GM12878 (cell line): Measurements from ENCODE around the gene FABP6. TPM values are rescaled to one million over a fixed set of nuclear protein-coding genes. Genes with fewer than 3 reads are reported as not detected.

Experiments used
- ATAC-seq: fragments of 200-7000 bp; cut with Tn5 transposase; 3 replicates; pipeline ENCODE4 v1.9.1; 2020; ENCODE audit warnings: mild to moderate bottlenecking, moderate library complexity
- BruUV-seq: library from RNA; stranded (reverse); fragments of 400-500 nt; replicated peaks from 2 replicates; lab custom pipeline; 2021; lab: Mats Ljungman, UMichigan
- CTCF ChIA-PET: fragments of 300-600 bp; sonication (Branson Sonifier 250); formaldehyde crosslinking; extraction: SDS; loops from one replicate; lab custom pipeline; 2021; ENCODE audit warnings: inconsistent platforms; lab: Yijun Ruan, JAX
- POLR2A ChIA-PET: fragments of 350-600 bp; formaldehyde crosslinking; extraction: SDS; loops from one replicate; lab custom pipeline; 2021; ENCODE audit warnings: inconsistent platforms; lab: Charles Lee
- RAD21 ChIA-PET: fragments of 300-600 bp; sonication (Branson Sonifier 250); formaldehyde crosslinking; loops from one replicate; lab custom pipeline; 2023; ENCODE audit warnings: antibody characterized with exemption; ENCODE audit not compliant: unreplicated experiment; lab: Charles Lee
- SMC1A ChIA-PET: fragments of 300-600 bp; sonication (Branson Sonifier 250); formaldehyde crosslinking; loops from one replicate; lab custom pipeline; 2023; ENCODE audit not compliant: unreplicated experiment, uncharacterized antibody; lab: Charles Lee
- DNase-seq: peaks from one replicate; pipeline ENCODE4 v3.0.0-alpha.2; 2011; ENCODE audit warnings: low read depth, low spot score
- FAIRE-seq: peaks from 3 replicates; lab custom pipeline; 2011; peaks lifted over from hg19 to GRCh38; lab: Jason Lieb, UNC
- H2AFZ ChIP-seq: 2 replicates; pipeline ENCODE4 v1.6.0; 2011; ENCODE audit warnings: low read depth, low read length, control low read depth; ENCODE audit not compliant: control insufficient read depth
- H3K27ac ChIP-seq: 2 replicates; pipeline ENCODE4 v1.5.1; 2011; ENCODE audit warnings: control low read depth; ENCODE audit not compliant: control insufficient read depth, insufficient read depth
- H3K27me3 ChIP-seq, 2 experiments: replicated peaks in 1 of 2; 2 replicates each; pipeline versions ENCODE4 v1.6.0 to v1.6.1; 2011; ENCODE audit warnings: low read length in 1 of 2; ENCODE audit not compliant: control insufficient read depth in 2 of 2, insufficient read depth in 2 of 2
- H3K36me3 ChIP-seq, 2 experiments: 2 replicates each; pipeline ENCODE4 v1.5.1; 2011; ENCODE audit warnings: low read length in 1 of 2; ENCODE audit not compliant: control insufficient read depth in 2 of 2, insufficient read depth in 2 of 2
- H3K4me1 ChIP-seq: 2 replicates; pipeline ENCODE4 v1.6.1; 2011; ENCODE audit warnings: mild to moderate bottlenecking, low read length, moderate library complexity, mixed read lengths; ENCODE audit not compliant: control insufficient read depth, insufficient read depth
- H3K4me2 ChIP-seq: 2 replicates; pipeline ENCODE4 v1.6.0; 2011; ENCODE audit warnings: control low read depth; ENCODE audit not compliant: control insufficient read depth, insufficient read depth
- H3K4me3 ChIP-seq: fragments of 200-600 bp; sonication (generic); 2 replicates; pipeline ENCODE4 v1.5.1; 2016
- H3K79me2 ChIP-seq: 2 replicates; pipeline ENCODE4 v1.6.0; 2011; ENCODE audit warnings: low read length; ENCODE audit not compliant: control insufficient read depth, insufficient read depth
- H3K9ac ChIP-seq: 2 replicates; pipeline ENCODE4 v1.8.0; 2011; ENCODE audit warnings: low read length, control low read depth, mixed read lengths; ENCODE audit not compliant: control insufficient read depth, insufficient read depth
- H3K9me3 ChIP-seq: replicated peaks from 3 replicates; pipeline ENCODE4 v1.5.1; 2011; ENCODE audit warnings: mild to moderate bottlenecking, low read length; ENCODE audit not compliant: control insufficient read depth, insufficient read depth
- H4K20me1 ChIP-seq: 2 replicates; pipeline ENCODE4 v1.6.0; 2011; ENCODE audit not compliant: control insufficient read depth, insufficient read depth
- ATF3 ChIP-seq: IDR thresholded peaks from 2 replicates; pipeline ENCODE4 v1.6.1; 2011; ENCODE audit warnings: low read depth, mild to moderate bottlenecking, low read length, moderate library complexity, borderline replicate concordance; ENCODE audit errors: extremely low read depth
- CBX3 ChIP-seq: fragments of 200-600 bp; sonication (generic); IDR thresholded peaks from 2 replicates; pipeline ENCODE4 v1.6.1; 2016; ENCODE audit warnings: low read depth, borderline replicate concordance
- CBX5 ChIP-seq: sonication (generic); IDR thresholded peaks from 2 replicates; pipeline ENCODE4 v1.6.1; 2016; ENCODE audit warnings: low read depth, moderate library complexity, mild to moderate bottlenecking, inconsistent platforms
- E2F4 ChIP-seq: IDR thresholded peaks from 2 replicates; pipeline ENCODE4 v1.6.1; 2012; ENCODE audit warnings: low read depth, low read length, improper control_type of control experiment
- IRF4 ChIP-seq: IDR thresholded peaks from 2 replicates; pipeline ENCODE4 v1.6.1; 2011; ENCODE audit warnings: low read depth, low read length
- JUND ChIP-seq: IDR thresholded peaks from 2 replicates; pipeline ENCODE4 v1.6.1; 2012; ENCODE audit warnings: low read depth, mild to moderate bottlenecking, low read length, improper control_type of control experiment, moderate library complexity
- KLF5 ChIP-seq: fragments of 450-650 bp; IDR thresholded peaks from 2 replicates; pipeline ENCODE4 v1.6.1; 2014; ENCODE audit warnings: mild to moderate bottlenecking; ENCODE audit not compliant: partially characterized antibody
- MTA2 ChIP-seq: fragments of 450-650 bp; IDR thresholded peaks from 2 replicates; pipeline ENCODE4 v1.6.1; 2016; ENCODE audit warnings: low read depth, mild to moderate bottlenecking, moderate library complexity
- PAX5 ChIP-seq: IDR thresholded peaks from 2 replicates; pipeline ENCODE4 v1.6.1; 2011; ENCODE audit warnings: low read depth, low read length, borderline replicate concordance
- PBX3 ChIP-seq: IDR thresholded peaks from 2 replicates; pipeline ENCODE4 v1.6.1; 2011; ENCODE audit warnings: mild to moderate bottlenecking, low read depth, low read length, moderate library complexity; ENCODE audit not compliant: insufficient replicate concordance
- RUNX3 ChIP-seq: IDR thresholded peaks from 2 replicates; pipeline ENCODE4 v1.6.1; 2012; ENCODE audit warnings: low read length, inconsistent platforms
- SRF ChIP-seq, 2 experiments: IDR thresholded peaks; 2 replicates each; pipeline ENCODE4 v1.6.1; 2011; ENCODE audit warnings: low read depth in 2 of 2, low read length in 2 of 2, mild to moderate bottlenecking in 1 of 2, moderate library complexity in 1 of 2
- TAF1 ChIP-seq: IDR thresholded peaks from 2 replicates; pipeline ENCODE4 v1.6.1; 2011; ENCODE audit warnings: mild to moderate bottlenecking, low read depth, low read length, borderline replicate concordance
- TCF12 ChIP-seq: IDR thresholded peaks from 2 replicates; pipeline ENCODE4 v1.6.1; 2011; ENCODE audit warnings: low read depth, mild to moderate bottlenecking, low read length
- YY1 ChIP-seq: IDR thresholded peaks from 2 replicates; pipeline ENCODE4 v1.6.1; 2011; ENCODE audit warnings: low read depth, mild to moderate bottlenecking, low read length
- ZNF207 ChIP-seq: fragments of 450-650 bp; IDR thresholded peaks from 2 replicates; pipeline ENCODE4 v1.6.1; 2014; ENCODE audit warnings: antibody characterized with exemption, mild to moderate bottlenecking, borderline replicate concordance
- WGBS: methylation state at CpG from one replicate; pipeline ENCODE4 v1.1.6; 2016; ENCODE audit warnings: low lambda C conversion rate; ENCODE audit not compliant: insufficient replicate concordance, insufficient coverage; ENCODE audit errors: missing lambda C conversion rate; 5-methylcytosine and 5-hydroxymethylcytosine counted together
- in situ Hi-C: fragments of 300-500 bp; cut with MboI; formaldehyde crosslinking; loops from 9 replicates; pipeline ENCODE4 v1.14.3; 2018; ENCODE audit warnings: mixed read lengths
- intact Hi-C: fragments of 100-400 bp; cut with micrococcal nuclease; formaldehyde crosslinking; loops from one replicate; pipeline ENCODE4 v1.14.2; 2022; ENCODE audit not compliant: unreplicated experiment
- polyA plus RNA-seq, 11 experiments: library from polyadenylated mRNA; depleted of rRNA in 4 of 11; unstranded in 6 of 11; stranded (reverse) in 5 of 11; fragments of >200 nt; fragmentation: Nextera tagmentation in 4 of 11; fragmentation: Illumina TruSeq in 1 of 11; extraction: Ambion mirVana in 4 of 11; extraction: Trizol in 1 of 11; gene quantifications; 1 replicate in 1 of 11; 2 replicates in 10 of 11; pipeline versions ENCODE4 v1.2.1 to v1.2.3, GENCODE V29; 2011 to 2016; ENCODE audit warnings: inconsistent platforms in 2 of 11, missing spikeins in 2 of 11, low read depth in 1 of 11
- total RNA-seq, 4 experiments: library from RNA; depleted of rRNA in 3 of 4; stranded (reverse); fragments of >200 nt in 3 of 4; fragmentation: Illumina TruSeq in 1 of 4; extraction: Trizol in 1 of 4; gene quantifications; 2 replicates each; pipeline versions ENCODE4 v1.2.1 to v1.2.3, GENCODE V29; 2013 to 2021

The FABP6 gene
- total and polyA plus RNA-seq, 10 of the 15 experiments (the other 5 are each of a cell fraction or from before 2014, with no cell fraction given) = 0.66 to 8.1 (median 2.4) TPM

- SMC1A ChIA-PET = no interaction called here
- Histone ChIP-seq H3K27me3 (no peaks in the 10 kb centered on the region; a peak in 1 of 4 replicates), H3K4me1 (no peaks in the 10 kb centered on the region), H2AFZ (no peak overlapping the region), H4K20me1 (no peaks in the 10 kb centered on the region), H3K9me3 (no peaks in the 10 kb centered on the region), H3K36me3 (no peaks in the 10 kb centered on the region), H3K4me2 (no peak overlapping the region), H3K79me2 (no peaks in the 10 kb centered on the region), H3K9ac (no peak overlapping the region), H3K4me3 (no peak overlapping the region), H3K27ac (no peak overlapping the region)
- TF ChIP-seq PAX5 (no peak), IRF4 (no peak), CBX3 (no peak), MTA2 (no peak), ZNF207 (no peak), SRF (IDR thresholded peaks at IDR 0.05; ENCODE audit: low read depth in 2 of 2, low read length in 2 of 2) (no peak), JUND (no peak), KLF5 (no peak), RUNX3 (no peak), TAF1 (no peak), CBX5 (no peak), YY1 (no peak), E2F4 (no peak), TCF12 (no peak), PBX3 (no peak), ATF3 (no peak)
- ATAC-seq (no peak), DNase-seq (no peak), FAIRE-seq (no peak)
- 51% methylated on average over 26 of the region's 26 CpGs for WGBS
- RAD21 ChIA-PET = no interaction called here
- intact Hi-C loops = no loop called here
- in situ Hi-C loops = no loop called here
- CTCF ChIA-PET = no interaction called here
- POLR2A ChIA-PET = no interaction called here
- no TSS peak for BruUV-seq
Observed at GRCh38 chr5:160280384-160281095, 51.2 kb downstream of the FABP6 start.
